Activated T-cell treated with anti-CD3 and anti-CD28 coated beads, Interleukin-2, amount 50 U/mL, for 4 hours (primary cell): ENCODE data around the gene ABLIM1. TPM values are rescaled to one million over a fixed set of nuclear protein-coding genes. Genes with fewer than 3 reads are reported as not detected.

Experiments used
- ATAC-seq, 2 donors: fragments of 200-7000 bp; cut with Tn5 transposase; one replicate each; pipeline ENCODE4 v1.10.0; 2021
- DNase-seq: peaks from one replicate; pipeline ENCODE4 v3.0.0-alpha.2; 2020
- H3K27me3 Mint-ChIP-seq: one replicate; pipeline ENCODE4 v1.8.0; 2021; ENCODE audit warnings: low read depth, mixed read lengths
- H3K36me3 Mint-ChIP-seq: one replicate; pipeline ENCODE4 v1.8.0; 2022; ENCODE audit warnings: mixed read lengths; ENCODE audit not compliant: insufficient read depth
- H3K4me1 Mint-ChIP-seq: one replicate; pipeline ENCODE4 v1.8.0; 2021; ENCODE audit warnings: low read depth, mixed read lengths
- H3K4me3 Mint-ChIP-seq: one replicate; pipeline ENCODE4 v1.8.0; 2021; ENCODE audit warnings: mild to moderate bottlenecking, moderate library complexity, mixed read lengths
- H3K9me3 Mint-ChIP-seq: one replicate; pipeline ENCODE4 v1.8.0; 2021; ENCODE audit warnings: mixed read lengths
- total RNA-seq, 3 donors: library from RNA; stranded (reverse); gene quantifications; one replicate each; pipeline ENCODE4 v1.2.1, GENCODE V29; 2021

The ABLIM1 gene
- total RNA-seq, 3 donors from 2014 or later = 68.1 to 83.2 (median 76.2) TPM

DNA sequence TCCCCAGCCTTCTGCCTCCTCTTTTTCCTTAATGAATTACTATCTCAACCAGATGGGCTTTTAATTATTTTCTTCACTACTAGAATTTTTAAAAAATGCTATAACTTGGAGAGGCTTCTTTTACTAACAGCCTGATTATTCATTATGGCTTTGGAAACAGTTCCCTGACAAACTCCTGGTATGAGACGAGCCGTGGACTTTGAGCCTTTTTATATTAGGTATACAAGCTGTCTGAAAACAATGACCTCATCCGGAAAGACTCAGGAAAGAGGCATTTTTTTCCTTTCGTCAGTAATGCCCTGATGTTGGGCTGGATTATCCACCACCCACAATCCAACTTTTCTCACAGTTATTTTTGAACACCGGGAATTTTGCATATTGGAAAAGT is 26.7 kb upstream of the ABLIM1 start:
- Mint-ChIP-seq H3K4me3 (no peak overlapping the region), H3K9me3 (no peaks in the 10 kb centered on the region), H3K36me3 (no peaks in the 10 kb centered on the region), H3K27me3 (no peaks in the 10 kb centered on the region), H3K4me1 (no peaks in the 10 kb centered on the region)
- ATAC-seq (no peak), DNase-seq (no peak)

DNA sequence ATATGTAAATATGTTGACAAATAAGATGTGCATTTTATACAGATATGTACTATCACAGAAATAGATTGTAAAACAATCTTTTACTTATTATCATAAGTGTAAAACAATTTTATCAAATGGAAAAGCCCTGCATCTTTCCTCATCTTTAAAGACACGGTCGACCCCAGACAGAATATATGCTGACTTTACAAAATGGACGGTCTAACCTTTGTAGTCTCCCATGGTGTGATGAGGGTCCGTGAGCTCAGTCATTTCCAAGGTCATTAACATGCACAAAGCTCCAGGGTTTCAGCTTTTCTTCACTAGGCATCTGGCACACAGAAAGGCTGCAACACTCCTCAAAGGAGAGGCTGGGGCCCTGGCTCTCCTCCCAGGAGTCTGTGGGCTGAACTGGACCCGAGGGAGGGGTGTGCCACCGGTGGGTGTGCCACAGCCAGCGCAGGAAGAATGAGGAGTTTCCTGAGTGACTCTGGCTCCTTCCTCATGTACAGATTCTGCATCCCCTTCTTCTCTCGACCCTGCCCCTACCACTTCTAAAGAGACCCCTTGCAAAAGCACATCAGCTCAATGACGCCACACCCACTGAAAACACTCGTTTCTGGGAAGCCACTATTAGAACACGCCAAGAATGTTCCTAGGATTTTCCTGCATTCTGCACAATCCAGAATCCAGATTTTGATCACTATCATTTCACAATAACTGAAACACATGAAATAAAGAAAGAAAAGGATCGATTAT is 26.2 kb upstream of the ABLIM1 start:
- H3K27me3 Mint-ChIP-seq = no peaks in the 10 kb centered on the region
- no peak overlapping the region for H3K4me3 Mint-ChIP-seq
- H3K9me3 Mint-ChIP-seq = no peaks in the 10 kb centered on the region
- no peaks in the 10 kb centered on the region for H3K4me1 Mint-ChIP-seq
- no peak for ATAC-seq
- H3K36me3 Mint-ChIP-seq = no peaks in the 10 kb centered on the region
- DNase-seq = no peak

DNA sequence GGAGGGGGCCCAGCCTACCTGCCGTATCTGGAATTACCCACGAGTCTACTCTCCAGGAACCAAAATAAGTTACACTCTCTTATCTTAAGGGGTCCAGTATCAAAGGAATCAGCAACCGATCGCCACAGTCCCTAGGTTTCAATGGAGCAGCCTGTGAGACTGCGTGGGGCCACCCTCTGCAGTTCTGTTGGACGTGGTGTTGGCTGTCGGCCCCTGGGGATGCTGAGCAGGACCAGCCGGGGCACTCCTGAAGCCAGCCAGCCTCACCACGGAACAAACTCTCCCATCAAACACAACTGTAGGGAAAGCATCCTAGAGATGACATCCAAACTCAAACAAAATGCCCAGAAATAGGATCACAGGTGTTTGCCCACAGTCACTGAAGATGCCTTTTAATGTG is 25.5 kb upstream of the ABLIM1 start:
- Mint-ChIP-seq H3K9me3 (no peaks in the 10 kb centered on the region), H3K27me3 (no peaks in the 10 kb centered on the region), H3K4me1 (no peaks in the 10 kb centered on the region), H3K36me3 (no peaks in the 10 kb centered on the region), H3K4me3 (no peak overlapping the region)
- no peak for DNase-seq
- no peak for ATAC-seq

DNA sequence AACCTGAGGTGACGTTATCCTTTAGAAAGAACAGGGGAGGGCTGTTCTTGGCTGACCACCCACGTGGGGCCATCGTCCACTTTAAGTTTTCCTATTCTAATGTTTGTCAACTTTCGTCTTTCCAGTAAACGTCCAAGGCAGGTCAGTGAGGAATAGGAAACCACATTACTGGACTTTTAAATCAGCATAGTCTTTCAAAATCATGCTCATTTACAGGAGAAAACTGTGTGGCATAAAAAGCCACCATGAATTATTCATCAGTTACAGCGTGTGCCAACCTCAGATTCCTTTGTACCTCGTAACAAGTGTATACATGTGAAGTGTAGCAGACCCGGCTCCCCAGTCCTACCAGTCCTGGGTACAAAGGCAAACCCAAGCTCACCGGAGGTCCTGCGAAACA is 25.1 kb upstream of the ABLIM1 start:
- H3K9me3 Mint-ChIP-seq = no peaks in the 10 kb centered on the region
- no peaks in the 10 kb centered on the region for H3K4me1 Mint-ChIP-seq
- no peaks in the 10 kb centered on the region for H3K27me3 Mint-ChIP-seq
- no peak overlapping the region for H3K4me3 Mint-ChIP-seq
- ATAC-seq (no peak), DNase-seq (no peak)
- H3K36me3 Mint-ChIP-seq = no peaks in the 10 kb centered on the region

DNA sequence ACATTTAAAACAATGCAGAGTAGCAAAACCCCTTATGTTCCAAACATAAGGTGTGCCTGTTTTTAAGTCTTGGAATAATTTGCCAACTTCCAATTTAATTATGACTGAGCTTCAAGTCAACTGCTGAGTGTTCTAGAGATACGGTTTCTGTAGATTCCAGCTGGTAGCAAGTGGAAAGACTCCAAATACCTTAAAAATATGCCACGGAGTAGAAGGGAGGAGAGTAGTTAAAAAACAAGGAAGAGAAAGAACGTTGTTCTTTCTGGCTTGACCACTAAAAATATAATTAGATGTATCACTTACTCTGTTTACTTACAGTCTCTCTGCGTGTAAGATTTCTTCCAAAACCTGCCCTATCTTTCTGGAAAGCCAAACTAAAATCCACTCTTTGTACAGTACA is 24.5 kb upstream of the ABLIM1 start:
- H3K4me3 Mint-ChIP-seq = no peak overlapping the region
- H3K27me3 Mint-ChIP-seq = no peaks in the 10 kb centered on the region
- no peak for DNase-seq
- H3K9me3 Mint-ChIP-seq = no peaks in the 10 kb centered on the region
- H3K4me1 Mint-ChIP-seq = no peaks in the 10 kb centered on the region
- no peaks in the 10 kb centered on the region for H3K36me3 Mint-ChIP-seq
- ATAC-seq = no peak

DNA sequence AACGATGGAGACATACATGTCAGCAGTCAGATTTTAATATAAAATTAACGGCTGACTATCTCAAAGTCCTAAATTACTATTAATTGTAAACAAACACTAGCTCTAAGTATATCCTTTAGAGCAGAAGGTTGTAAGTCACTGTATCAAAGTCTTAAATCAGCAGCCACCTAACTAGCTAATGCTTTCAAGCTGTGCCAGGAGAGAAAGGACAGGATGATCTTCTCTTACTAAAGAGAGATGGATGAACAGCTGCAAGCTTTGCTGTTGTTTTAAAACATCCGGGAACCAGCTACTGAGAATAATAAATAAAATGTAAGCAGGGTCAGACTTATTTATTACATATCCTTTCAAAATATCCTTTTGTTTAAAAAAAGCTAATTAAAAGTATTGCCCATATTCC is 24.0 kb upstream of the ABLIM1 start:
- no peaks in the 10 kb centered on the region for H3K9me3 Mint-ChIP-seq
- ATAC-seq = no peak
- no peak overlapping the region for H3K4me3 Mint-ChIP-seq
- no peaks in the 10 kb centered on the region for H3K27me3 Mint-ChIP-seq
- H3K36me3 Mint-ChIP-seq = no peaks in the 10 kb centered on the region
- DNase-seq = no peak
- H3K4me1 Mint-ChIP-seq = no peaks in the 10 kb centered on the region

DNA sequence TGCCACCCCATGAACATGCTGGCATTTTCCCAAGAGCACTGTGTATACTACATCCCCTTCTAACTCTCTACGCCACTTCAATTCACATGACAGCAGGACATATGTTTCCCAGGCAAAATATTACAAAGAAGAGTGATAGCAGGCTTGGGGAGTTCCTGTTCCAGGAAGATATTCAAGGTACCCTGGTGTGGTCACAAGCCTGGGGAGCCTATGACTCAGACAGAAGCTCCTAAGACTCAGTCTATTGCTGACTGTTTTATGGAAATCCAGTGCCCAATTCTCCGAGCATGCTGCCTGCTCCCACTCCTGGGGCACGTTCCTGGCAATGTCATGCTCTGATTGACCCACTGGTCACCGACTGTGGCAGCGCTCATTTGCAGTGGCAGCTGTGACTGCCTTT is 23.5 kb upstream of the ABLIM1 start:
- Mint-ChIP-seq H3K4me1 (no peaks in the 10 kb centered on the region), H3K36me3 (no peaks in the 10 kb centered on the region), H3K9me3 (no peaks in the 10 kb centered on the region), H3K27me3 (no peaks in the 10 kb centered on the region), H3K4me3 (no peak overlapping the region)
- ATAC-seq (no peak), DNase-seq (no peak)

DNA sequence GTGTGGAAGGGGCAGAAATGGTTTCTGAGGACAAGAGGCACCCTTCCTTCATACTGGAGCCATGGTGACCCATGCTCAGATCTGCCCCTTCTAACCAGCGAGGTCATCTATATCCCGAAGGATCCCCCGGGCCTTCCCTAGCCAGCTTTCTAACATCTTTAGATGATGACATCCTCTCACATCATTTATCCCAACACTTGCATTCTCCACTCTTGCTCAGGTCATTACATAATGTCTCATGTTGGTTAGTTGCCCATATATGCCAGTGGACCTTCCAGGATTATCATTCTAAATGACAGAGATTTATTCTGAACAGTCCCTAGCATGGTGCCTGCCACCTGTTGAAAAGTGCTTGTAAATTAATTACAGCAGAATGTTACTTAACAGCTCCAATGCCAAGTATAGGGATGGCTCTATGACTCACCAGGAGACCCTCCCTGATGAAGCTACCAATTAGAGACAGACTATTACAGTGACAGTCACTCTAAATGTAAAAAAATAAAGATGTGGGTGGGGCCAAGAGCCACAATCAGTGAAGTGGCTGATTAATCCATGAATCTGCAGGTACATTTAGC is 22.6 kb upstream of the ABLIM1 start:
- ATAC-seq (no peak), DNase-seq (no peak)
- no peaks in the 10 kb centered on the region for H3K27me3 Mint-ChIP-seq
- H3K4me3 Mint-ChIP-seq = no peak overlapping the region
- H3K9me3 Mint-ChIP-seq = no peaks in the 10 kb centered on the region
- H3K4me1 Mint-ChIP-seq = no peaks in the 10 kb centered on the region
- H3K36me3 Mint-ChIP-seq = no peaks in the 10 kb centered on the region

DNA sequence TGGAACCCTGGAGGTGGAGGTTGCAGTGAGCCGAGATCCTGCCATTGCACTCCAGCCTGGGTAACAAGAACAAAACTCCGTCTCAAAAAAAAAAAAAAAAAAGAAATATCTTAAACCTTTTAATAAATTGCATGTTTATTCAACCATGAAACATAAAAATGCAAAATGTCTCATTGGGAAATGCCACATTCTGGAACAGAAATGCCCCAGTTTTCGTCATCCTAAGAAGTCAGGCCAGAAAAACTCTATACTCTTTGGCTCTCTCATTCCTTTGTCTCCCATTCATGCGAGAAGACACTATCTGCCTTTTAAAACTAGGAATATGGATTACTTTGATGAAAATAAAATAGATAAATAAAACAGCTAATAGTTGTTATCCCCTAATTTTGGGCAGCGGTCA is 21.5 kb upstream of the ABLIM1 start:
- DNase-seq (no peak), ATAC-seq (no peak)
- Mint-ChIP-seq H3K36me3 (no peaks in the 10 kb centered on the region), H3K4me3 (no peak overlapping the region), H3K4me1 (no peaks in the 10 kb centered on the region), H3K9me3 (no peaks in the 10 kb centered on the region), H3K27me3 (no peaks in the 10 kb centered on the region)

DNA sequence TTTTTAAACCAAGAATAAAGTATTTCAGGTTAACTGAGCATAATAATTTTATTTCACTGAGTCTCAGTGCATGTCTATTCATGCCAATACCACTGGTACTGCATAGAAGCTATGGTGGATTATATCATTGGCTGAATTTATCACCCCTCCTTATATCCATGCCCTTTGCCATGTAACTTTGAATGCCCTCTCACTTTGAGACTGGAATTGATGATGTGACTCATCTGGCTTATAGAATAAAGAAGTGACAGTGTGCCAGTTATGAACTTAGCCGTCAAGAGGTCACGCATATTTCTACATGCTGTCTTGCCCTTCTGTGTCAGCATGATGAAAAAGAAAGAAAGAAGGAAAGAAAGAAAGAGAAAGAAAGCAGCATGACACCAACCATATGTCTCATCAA is 20.7 kb upstream of the ABLIM1 start:
- Mint-ChIP-seq H3K27me3 (no peaks in the 10 kb centered on the region), H3K9me3 (no peaks in the 10 kb centered on the region), H3K36me3 (no peaks in the 10 kb centered on the region), H3K4me3 (no peak overlapping the region), H3K4me1 (no peaks in the 10 kb centered on the region)
- DNase-seq = no peak
- no peak for ATAC-seq

DNA sequence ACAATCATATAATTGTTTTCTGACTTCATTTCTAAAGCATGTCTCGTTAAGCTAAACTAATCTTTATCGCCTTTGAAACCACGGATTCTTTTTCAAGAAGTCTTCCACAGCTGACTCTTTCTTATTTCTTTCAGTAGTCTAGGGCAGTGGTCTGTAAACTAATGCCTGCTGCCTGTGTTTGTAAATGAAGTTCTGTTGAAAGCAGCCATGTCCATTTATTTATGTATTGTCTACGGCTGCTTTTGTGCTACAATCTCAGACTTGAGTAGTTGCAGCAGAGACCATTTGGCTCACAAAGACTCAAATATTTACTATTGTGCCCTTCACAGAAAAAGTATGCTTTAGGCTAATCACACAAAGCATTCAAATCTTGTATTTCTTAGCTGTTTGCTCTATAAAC is 20.3 kb upstream of the ABLIM1 start:
- ATAC-seq (no peak), DNase-seq (no peak)
- H3K4me3 Mint-ChIP-seq = no peak overlapping the region
- H3K36me3 Mint-ChIP-seq = no peaks in the 10 kb centered on the region
- no peaks in the 10 kb centered on the region for H3K4me1 Mint-ChIP-seq
- no peaks in the 10 kb centered on the region for H3K9me3 Mint-ChIP-seq
- no peaks in the 10 kb centered on the region for H3K27me3 Mint-ChIP-seq

DNA sequence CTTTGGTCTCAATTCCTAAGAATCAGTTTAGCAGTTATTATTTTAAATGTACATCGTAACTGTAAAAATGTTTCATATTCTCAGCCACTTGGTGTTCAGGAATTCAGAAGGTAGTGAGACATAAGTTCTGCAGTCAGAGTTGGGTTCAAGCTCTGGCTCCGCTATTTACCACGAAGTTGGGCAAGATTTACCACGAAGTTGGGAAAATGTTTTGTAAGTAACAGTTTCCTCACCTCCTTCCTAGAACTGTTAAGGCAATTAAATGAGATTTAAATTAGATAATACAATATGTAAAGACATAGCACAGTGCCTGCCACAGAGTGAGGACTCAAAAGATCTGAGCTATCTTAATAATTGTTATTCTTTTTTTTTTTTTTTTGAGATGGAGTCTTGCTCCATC is 16.3 kb upstream of the ABLIM1 start:
- Mint-ChIP-seq H3K4me3 (no peak overlapping the region), H3K4me1 (no peaks in the 10 kb centered on the region), H3K36me3 (no peaks in the 10 kb centered on the region), H3K9me3 (no peaks in the 10 kb centered on the region), H3K27me3 (no peaks in the 10 kb centered on the region)
- ATAC-seq (no peak), DNase-seq (no peak)

DNA sequence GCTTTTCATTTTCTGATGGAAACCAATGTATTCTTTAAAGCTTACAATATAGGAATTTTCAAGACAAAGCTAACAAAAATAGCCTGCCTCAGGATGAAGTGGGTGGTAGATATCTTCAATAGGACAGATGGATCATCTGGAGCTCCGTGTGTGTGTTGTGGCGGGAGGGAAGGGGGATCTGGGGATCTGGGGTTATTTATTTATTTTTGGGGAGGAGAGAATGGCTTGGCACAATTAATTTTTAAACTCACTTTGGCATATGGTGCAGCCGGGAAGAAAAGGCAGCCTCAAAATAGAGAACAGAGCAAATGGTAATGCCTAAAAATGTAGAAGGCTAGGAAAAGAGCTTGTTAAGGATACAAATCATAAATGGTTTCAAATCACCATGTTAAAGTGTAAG is 11.6 kb upstream of the ABLIM1 start:
- Mint-ChIP-seq H3K27me3 (no peaks in the 10 kb centered on the region), H3K4me1 (no peaks in the 10 kb centered on the region)

DNA sequence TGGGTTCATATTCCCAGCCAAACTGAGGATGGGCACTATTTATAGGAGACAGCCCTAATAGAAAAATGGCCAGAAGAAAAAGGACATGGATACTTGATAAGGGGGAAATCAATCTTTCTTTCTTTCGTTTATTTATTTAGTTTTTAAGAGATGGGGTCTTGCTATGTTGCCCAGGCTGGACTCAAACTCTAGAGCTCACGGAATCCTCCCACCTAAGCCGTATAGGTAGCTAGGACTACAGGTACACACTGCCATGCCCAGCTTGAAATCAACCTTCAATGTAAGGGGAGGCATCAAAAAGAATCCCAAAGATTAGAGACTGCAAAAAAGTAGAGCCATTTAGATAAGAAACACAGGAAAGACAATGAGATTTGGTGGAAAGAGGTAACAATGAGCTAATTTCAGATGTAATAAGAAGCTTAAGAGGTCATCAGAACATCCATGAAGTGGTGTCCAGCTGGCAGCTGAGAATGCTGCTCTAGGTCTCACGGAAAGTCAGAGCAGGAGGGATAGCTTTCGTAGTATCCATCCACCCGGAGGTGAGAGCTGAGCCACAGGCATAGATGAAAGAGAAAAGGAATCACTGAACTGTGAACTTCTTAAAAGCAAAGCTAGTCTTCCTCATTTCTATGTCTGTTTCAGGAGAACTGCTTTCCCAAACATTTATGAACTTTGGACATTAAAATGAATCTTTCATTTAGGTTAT is 10.5 kb upstream of the ABLIM1 start:
- Mint-ChIP-seq H3K9me3 (peaks cover 5% of the 10 kb centered on the region), H3K36me3 (no peaks in the 10 kb centered on the region), H3K4me1 (no peaks in the 10 kb centered on the region), H3K27me3 (no peaks in the 10 kb centered on the region), H3K4me3 (no peak overlapping the region)
- ATAC-seq (no peak), DNase-seq (no peak)

More for the DNA sequence above, 11.6 kb upstream of the ABLIM1 start:
- peaks cover 5% of the 10 kb centered on the region for H3K9me3 Mint-ChIP-seq
- DNase-seq (no peak), ATAC-seq (no peak)
- H3K36me3 Mint-ChIP-seq = no peaks in the 10 kb centered on the region
- H3K4me3 Mint-ChIP-seq = no peak overlapping the region

DNA sequence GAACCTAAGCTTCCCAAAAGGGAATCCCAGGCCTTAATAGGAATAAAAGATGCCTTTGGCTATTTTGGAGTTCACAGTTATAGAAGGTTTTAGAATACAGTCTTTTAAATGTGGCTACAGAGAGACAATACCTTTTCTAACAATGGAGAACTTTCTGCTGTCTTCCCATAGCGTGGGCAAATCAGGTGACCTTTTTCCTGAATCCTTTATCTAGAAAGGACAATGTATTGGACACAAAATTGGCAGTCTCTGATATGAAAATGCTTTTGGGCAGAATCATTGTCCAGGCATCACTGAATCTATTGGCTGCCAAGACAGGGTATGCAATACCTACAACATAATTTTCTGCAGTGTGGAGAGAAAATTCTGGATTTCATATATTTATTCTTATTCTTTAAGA is 7.8 kb upstream of the ABLIM1 start:
- H3K36me3 Mint-ChIP-seq = no peaks in the 10 kb centered on the region
- no peaks in the 10 kb centered on the region for H3K27me3 Mint-ChIP-seq
- ATAC-seq = no peak

More for the DNA sequence above, 7.8 kb upstream of the ABLIM1 start:
- no peak for DNase-seq
- Mint-ChIP-seq H3K4me3 (no peak overlapping the region), H3K4me1 (no peaks in the 10 kb centered on the region), H3K9me3 (peaks cover 5% of the 10 kb centered on the region)
